Activated CD8-positive, alpha-beta memory T cell treated with anti-CD3 and anti-CD28 coated beads, Interleukin-2, amount 50 U/mL, for 48 hours (primary cell): ENCODE measurements around the gene RCAN2.

Experiments
- DNase-seq: peaks from one replicate; pipeline ENCODE4 v3.0.0-alpha.2; 2020

The RCAN2 gene

GRCh38 chr6:46246081-46246480 is 245.2 kb downstream of the RCAN2 start:
- no peak for DNase-seq

- DNase-seq, result no peak
Observed at GRCh38 chr6:46244670-46245069, 246.6 kb downstream of the RCAN2 start.

GRCh38 chr6:46243754-46244153 is 247.5 kb downstream of the RCAN2 start:
- no peak for DNase-seq

GRCh38 chr6:46242921-46243320 is 248.3 kb downstream of the RCAN2 start:
- no peak for DNase-seq

GRCh38 chr6:46240866-46241565 is 250.2 kb downstream of the RCAN2 start:
- DNase-seq, result no peak

- DNase-seq, result no peak
Observed at GRCh38 chr6:46236752-46237151, 254.5 kb downstream of the RCAN2 start.

GRCh38 chr6:46235242-46235641 is 256.0 kb downstream of the RCAN2 start:
- no peak for DNase-seq

GRCh38 chr6:46234700-46235099 is 256.5 kb downstream of the RCAN2 start:
- no peak for DNase-seq

GRCh38 chr6:46234156-46234556 is 257.1 kb downstream of the RCAN2 start:
- DNase-seq, result no peak

GRCh38 chr6:46233129-46233528 is 258.1 kb downstream of the RCAN2 start:
- no peak for DNase-seq

GRCh38 chr6:46222286-46222685 is 269.0 kb downstream of the RCAN2 start:
- DNase-seq, result no peak

GRCh38 chr6:46221222-46221793 is 269.9 kb downstream of the RCAN2 start:
- DNase-seq, result no peak

GRCh38 chr6:46220352-46221221 is 270.7 kb downstream of the RCAN2 start:
- no peak for DNase-seq

- DNase-seq, result no peak
Observed at GRCh38 chr6:46219661-46220060, 271.6 kb downstream of the RCAN2 start.

GRCh38 chr6:46218457-46218856 is 272.8 kb downstream of the RCAN2 start:
- no peak for DNase-seq

GRCh38 chr6:46217671-46218131 is 273.5 kb downstream of the RCAN2 start:
- DNase-seq, result no peak

GRCh38 chr6:46216879-46217278 is 274.4 kb downstream of the RCAN2 start:
- no peak for DNase-seq

- DNase-seq, result no peak
Observed at GRCh38 chr6:46215777-46216176, 275.5 kb downstream of the RCAN2 start.

GRCh38 chr6:46215213-46215612 is 276.0 kb downstream of the RCAN2 start:
- no peak for DNase-seq

- DNase-seq, result no peak
Observed at GRCh38 chr6:46211917-46212316, 279.3 kb downstream of the RCAN2 start.

GRCh38 chr6:46210294-46210693 is 281.0 kb downstream of the RCAN2 start:
- DNase-seq, result no peak

- DNase-seq, result no peak
Observed at GRCh38 chr6:46208303-46208702, 282.9 kb downstream of the RCAN2 start.

- no peak for DNase-seq
Observed at GRCh38 chr6:46207174-46207573, 284.1 kb downstream of the RCAN2 start.
